SH-SY5Y (cell line): Measurements from ENCODE around the gene GFI1.

Experiments
- GATA2 ChIP-seq: IDR thresholded peaks from 2 replicates; pipeline ENCODE4 v1.6.1; 2011; ENCODE audit warnings: mild to moderate bottlenecking, low read depth, low read length
- GATA3 ChIP-seq: IDR thresholded peaks from 2 replicates; pipeline ENCODE4 v1.6.1; 2011; ENCODE audit warnings: low read depth, mild to moderate bottlenecking, low read length, moderate library complexity

DNA sequence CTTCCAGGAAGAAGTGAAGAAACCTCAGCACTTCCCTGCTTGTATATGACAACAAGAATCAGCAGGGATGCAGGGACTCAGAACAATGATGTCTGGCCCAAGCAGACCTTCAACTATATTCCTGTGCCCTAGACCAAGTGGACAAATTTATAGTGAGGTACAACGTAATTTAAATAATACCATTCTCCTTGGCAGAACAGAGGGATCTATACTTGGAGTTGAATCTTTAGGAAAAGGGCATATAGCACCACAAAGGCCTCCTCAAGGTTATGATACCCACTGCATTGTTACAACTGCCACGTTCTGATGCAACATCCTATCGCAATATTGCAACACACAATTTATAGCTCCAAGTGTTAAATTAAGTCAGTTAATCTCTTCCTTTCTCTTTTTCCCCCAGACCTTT is 29.1 kb upstream of the GFI1 start:
- no peak for TF ChIP-seq GATA2
- TF ChIP-seq GATA3 = no peak
